SW 1271 (cell line): ENCODE measurements around the gene EXOC4.
"Not testable (repeated sequence)": the region's sequence is repeated elsewhere in the genome, so short reads cannot be mapped to it uniquely, and the experiment has no call there.

Experiments
- DNase-seq, 2 experiments: peaks; one replicate each; lab custom pipeline; 2025; lab: John Stamatoyannopoulos, UW

EXOC4 gene

GRCh38 chr7:133623721-133624120 lies 370.8 kb downstream of the EXOC4 start:
- no peak for DNase-seq

- DNase-seq: no peak
These were observed 372.2 kb downstream of the EXOC4 start for GRCh38 chr7:133625046-133625445.

- no peak for DNase-seq
These were observed 376.8 kb downstream of the EXOC4 start for GRCh38 chr7:133629701-133630100.

GRCh38 chr7:133633055-133633454 lies 380.2 kb downstream of the EXOC4 start:
- DNase-seq: peak in 1 of 2 experiments; percentile 21

- no peak for DNase-seq
These were observed 382.7 kb downstream of the EXOC4 start for GRCh38 chr7:133635541-133635940.

- DNase-seq: no peak
These were observed 386.0 kb downstream of the EXOC4 start for GRCh38 chr7:133638857-133639256.

GRCh38 chr7:133641436-133641835 lies 388.6 kb downstream of the EXOC4 start:
- DNase-seq: no peak

- DNase-seq: no peak
These were observed 390.0 kb downstream of the EXOC4 start for GRCh38 chr7:133642907-133643306.

GRCh38 chr7:133643652-133644051 lies 390.8 kb downstream of the EXOC4 start:
- DNase-seq: not testable (repeated sequence)

GRCh38 chr7:133645884-133646391 lies 393.1 kb downstream of the EXOC4 start:
- no peak for DNase-seq

- no peak for DNase-seq
These were observed 393.8 kb downstream of the EXOC4 start for GRCh38 chr7:133646472-133647315.

- no peak for DNase-seq
These were observed 396.7 kb downstream of the EXOC4 start for GRCh38 chr7:133649593-133649992.

- DNase-seq: no peak
These were observed 397.2 kb downstream of the EXOC4 start for GRCh38 chr7:133650069-133650468.

- DNase-seq: no peak
These were observed 397.8 kb downstream of the EXOC4 start for GRCh38 chr7:133650487-133651300.

GRCh38 chr7:133652547-133652946 lies 399.7 kb downstream of the EXOC4 start:
- DNase-seq: no peak

GRCh38 chr7:133654547-133654946 lies 401.7 kb downstream of the EXOC4 start:
- DNase-seq: no peak

GRCh38 chr7:133662276-133662675 lies 409.4 kb downstream of the EXOC4 start:
- DNase-seq: no peak

- DNase-seq: no peak
These were observed 410.0 kb downstream of the EXOC4 start for GRCh38 chr7:133662830-133663229.

GRCh38 chr7:133664528-133664927 lies 411.6 kb downstream of the EXOC4 start:
- DNase-seq: no peak

GRCh38 chr7:133668296-133669060 lies 415.6 kb downstream of the EXOC4 start:
- DNase-seq: no peak

GRCh38 chr7:133669061-133669455 lies 416.2 kb downstream of the EXOC4 start:
- no peak for DNase-seq

- DNase-seq: no peak
These were observed 417.4 kb downstream of the EXOC4 start for GRCh38 chr7:133670250-133670649.
